DMS53 (cell line): ENCODE results near the gene RNF19B.

Experiments used
- DNase-seq: peaks from one replicate; lab custom pipeline; 2025; lab: John Stamatoyannopoulos, UW

RNF19B gene

DNA sequence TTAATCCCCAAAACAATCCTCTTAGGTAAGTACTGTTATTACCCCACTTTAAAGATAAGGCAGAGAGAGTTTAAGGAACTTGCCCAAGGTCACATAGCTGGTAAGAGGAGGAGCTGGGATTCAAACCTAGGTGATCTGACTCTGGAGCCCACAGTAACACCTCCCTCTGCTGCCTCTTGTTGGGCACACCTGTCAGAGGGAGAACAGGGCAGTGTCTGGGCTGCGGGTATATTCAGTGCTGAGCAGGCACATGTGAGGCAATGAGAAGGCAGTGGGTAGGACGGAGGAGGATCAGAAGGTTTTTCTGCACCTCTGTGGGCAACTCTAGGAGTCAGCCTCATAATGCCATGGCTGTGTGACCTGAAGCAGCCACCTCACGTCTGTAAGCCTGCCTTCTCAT lies 76.5 kb downstream of the RNF19B start:
- no peak for DNase-seq

GRCh38 chr1:32887623-32888022 lies 77.0 kb downstream of the RNF19B start:
- DNase-seq = no peak

DNA sequence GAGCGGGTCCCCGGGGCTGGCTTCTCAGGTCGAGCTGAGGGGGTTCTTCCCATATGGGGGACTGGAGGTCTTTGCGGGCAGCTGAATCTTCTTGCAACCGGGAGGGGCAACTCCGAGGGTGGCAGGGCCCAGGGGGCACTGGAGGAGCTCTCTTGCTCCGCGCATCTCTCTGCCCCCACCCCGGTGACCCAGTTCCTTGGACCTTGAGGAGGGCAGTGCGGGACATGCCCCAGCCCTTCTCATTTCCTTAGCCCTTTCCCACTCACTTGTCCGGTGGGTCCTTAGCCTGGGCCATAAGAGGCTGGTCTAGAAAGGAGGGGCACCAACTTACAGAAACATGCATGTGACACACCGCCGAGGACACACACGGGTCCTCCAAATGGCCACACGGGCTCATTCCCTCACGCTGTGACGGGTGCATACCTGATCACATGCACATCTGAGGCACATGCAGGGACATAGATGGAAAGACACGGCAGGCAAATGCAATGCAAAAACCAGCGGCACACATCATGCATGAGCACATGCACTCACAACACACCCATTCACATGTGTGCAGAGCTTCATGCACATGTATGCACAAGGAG lies 77.7 kb downstream of the RNF19B start:
- DNase-seq = peak; percentile 61
